Renal cortical epithelial cell (primary cell): ENCODE results near the gene SWT1. TPM values are rescaled to one million over a fixed set of nuclear protein-coding genes. Genes with fewer than 3 reads are reported as not detected.
"Not testable (repeated sequence)": the region's sequence is repeated elsewhere in the genome, so short reads cannot be mapped to it uniquely, and the experiment has no call there.

ENCODE experiments used
- DNase-seq: peaks from one replicate; pipeline ENCODE4 v3.0.0-alpha.2; 2011; ENCODE audit warnings: low read depth
- total RNA-seq: library from RNA; depleted of rRNA; stranded (reverse); fragments of >200 nt; gene quantifications from 2 replicates; pipeline ENCODE4 v1.2.3, GENCODE V29; 2014

The SWT1 gene
- total RNA-seq, 1 donor from 2014 or later: 7.7 TPM

DNA sequence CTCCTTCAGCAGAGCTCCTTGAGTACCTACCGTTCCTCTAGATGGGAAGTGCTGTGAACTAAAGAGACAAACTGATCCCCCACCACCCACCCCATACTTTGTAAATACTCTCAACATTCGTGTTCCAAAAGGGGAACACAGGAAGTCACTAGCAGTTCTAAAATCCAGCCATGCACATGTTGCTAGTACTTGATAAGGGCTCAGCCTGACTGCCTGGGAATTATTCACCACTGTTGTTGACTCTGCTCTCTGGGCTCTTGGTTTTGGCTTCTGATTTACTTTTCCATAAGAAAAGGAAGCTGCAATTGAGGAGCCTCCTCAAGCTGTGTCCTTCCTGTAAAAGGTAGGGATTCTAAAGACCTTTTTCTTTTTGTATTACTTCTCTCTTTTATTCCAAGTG lies 92.6 kb downstream of the SWT1 start:
- DNase-seq: peak; percentile 11

DNA sequence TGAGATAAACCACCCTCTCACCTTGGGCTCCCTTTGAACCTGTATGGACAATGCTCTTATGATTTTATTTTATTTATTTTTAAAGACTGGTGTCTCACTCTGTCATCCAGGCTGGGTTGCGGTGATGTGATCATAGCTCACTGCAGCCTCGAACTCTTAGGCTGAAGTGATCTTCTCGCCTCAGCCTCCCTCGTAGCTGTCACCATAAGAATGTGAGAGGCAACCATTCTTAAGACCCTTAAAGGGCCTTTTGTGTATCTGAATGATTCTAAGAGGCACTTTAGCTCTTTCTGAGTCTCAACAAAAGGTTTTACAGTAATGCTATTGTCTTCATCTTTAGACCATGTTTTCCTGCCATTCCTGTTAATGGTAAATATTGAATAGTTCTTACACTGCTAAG lies 93.1 kb downstream of the SWT1 start:
- DNase-seq: no peak

DNA sequence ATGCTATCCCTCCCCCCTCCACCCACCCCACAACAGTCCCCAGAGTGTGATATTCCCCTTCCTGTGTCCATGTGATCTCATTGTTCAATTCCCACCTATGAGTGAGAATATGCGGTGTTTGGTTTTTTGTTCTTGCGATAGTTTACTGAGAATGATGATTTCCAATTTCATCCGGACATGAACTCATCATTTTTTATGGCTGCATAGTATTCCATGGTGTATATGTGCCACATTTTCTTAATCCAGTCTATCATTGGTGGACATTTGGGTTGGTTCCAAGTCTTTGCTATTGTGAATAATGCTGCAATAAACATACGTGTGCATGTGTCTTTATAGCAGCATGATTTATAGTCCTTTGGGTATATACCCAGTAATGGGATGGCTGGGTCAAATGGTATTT lies 95.0 kb downstream of the SWT1 start:
- not testable (repeated sequence) for DNase-seq

DNA sequence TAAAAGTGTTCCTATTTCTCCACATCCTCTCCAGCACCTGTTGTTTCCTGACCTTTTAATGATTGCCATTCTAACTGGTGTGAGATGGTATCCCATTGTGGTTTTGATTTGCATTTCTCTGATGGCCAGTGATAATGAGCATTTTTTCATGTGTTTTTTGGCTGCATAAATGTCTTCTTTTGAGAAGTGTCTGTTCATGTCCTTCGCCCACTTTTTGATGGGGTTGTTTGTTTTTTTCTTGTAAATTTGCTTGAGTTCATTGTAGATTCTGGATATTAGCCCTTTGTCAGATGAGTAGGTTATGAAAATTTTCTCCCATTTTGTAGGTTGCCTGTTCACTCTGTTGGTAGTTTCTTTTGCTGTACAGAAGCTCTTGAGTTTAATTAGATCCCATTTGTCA lies 95.4 kb downstream of the SWT1 start:
- DNase-seq: not testable (repeated sequence)

DNA sequence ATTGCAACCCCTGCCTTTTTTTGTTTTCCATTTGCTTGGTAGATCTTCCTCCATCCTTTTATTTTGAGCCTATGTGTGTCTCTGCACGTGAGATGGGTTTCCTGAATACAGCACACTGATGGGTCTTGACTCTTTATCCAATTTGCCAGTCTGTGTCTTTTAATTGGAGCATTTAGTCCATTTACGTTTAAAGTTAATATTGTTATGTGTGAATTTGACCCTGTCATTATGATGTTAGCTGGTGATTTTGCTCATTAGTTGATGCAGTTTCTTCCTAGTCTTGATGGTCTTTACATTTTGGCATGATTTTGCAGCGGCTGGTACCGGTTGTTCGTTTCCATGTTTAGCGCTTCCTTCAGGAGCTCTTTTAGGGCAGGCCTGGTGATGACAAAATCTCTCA lies 98.6 kb downstream of the SWT1 start:
- not testable (repeated sequence) for DNase-seq

DNA sequence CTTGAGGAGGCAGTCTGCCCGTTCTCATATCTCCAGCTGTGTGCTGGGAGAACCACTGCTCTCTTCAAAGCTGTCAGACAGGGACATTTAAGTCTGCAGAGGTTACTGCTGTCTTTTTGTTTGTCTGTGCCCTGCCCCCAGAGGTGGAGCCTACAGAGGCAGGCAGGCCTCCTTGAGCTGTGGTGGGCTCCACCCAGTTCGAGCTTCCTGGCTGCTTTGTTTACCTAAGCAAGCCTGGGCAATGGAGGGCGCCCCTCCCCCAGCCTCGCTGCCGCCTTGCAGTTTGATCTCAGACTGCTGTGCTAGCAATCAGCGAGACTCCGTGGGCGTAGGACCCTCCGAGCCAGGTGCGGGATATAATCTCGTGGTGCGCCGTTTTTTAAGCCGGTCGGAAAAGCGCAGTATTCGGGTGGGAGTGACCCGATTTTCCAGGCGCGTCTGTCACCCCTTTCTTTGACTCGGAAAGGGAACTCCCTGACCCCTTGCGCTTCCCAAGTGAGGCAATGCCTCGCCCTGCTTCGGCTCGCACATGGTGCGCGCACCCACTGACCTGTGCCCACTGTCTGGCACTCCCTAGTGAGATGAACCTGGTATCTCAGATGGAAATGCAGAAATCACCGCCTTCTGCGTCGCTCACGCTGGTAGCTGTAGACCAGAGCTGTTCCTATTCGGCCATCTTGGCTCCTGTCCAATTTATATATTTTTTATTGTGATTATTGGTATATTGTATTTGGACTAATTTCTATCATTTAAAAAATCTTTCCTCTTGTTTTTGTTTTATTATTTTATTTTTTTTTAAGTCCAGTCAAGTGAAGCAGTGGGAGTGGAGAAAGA lies 100.4 kb downstream of the SWT1 start:
- DNase-seq: not testable (repeated sequence)

DNA sequence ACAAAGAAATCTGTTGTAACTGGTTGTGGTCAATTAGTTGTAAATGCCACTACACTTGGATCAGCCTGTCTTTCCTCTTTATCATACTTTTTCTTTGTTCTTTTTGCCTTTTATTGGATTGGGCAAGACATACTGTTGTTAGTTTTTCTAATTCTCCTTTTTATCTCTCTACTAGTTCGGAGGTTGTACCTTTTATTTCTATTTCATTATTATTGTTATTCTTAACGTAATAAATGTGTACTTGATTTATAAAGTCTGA lies 100.9 kb downstream of the SWT1 start:
- peak; percentile 83 for DNase-seq

DNA sequence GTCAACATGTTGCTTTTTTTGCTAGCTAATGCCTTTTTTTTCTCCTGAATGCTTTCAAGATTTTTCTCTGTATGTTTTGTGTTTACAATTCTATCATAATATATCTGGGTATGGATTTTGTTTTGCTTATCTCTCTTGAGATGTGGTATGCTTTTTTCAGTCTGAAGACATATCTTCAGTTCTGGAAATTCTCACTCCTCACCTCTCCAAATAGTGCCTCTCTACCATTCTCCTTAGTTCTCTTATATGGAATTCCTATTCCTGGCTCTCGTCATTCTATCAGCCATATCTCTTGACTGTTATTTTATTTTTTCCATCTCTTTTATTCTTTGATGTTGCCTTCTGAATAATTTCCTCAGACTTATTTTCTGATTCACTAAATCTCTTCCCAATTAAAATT lies 101.7 kb downstream of the SWT1 start:
- DNase-seq: no peak

DNA sequence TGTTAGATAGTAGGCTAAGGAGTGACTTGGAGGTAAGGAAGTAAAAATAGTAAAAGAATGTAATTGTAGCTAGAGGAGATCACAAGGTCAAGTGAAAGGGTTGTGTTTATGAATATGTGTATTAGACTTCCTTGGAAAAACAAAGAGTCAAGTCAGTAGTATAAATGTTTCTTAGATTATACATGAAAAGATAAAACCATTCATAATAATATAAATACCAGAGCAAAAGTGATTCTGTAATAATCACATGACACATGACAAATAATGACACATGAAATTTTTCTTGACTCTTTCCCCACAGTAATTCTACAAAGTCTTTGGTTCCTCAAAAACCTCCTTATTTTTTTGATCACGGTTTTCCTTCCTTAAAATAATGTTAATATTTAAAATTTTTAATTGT lies 103.6 kb downstream of the SWT1 start:
- DNase-seq: no peak

DNA sequence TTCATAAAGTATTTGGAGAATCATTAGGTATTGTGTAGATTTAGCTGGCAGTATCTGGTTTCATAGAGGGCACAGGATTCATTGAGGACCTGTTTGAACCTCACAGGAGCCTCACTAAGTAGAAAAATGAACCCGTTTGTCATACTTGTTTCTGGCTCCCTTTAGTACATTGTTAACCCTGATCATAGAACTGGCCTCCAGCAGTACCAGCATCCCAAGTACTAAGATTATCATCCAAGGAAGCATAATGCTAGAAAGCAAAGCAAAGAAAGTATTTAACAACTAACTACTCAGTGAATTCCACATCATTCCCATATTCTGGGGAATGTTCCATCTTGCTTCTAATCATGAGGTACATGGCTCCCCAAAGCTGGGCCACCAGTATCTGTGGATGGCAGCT lies 105.2 kb downstream of the SWT1 start:
- DNase-seq: no peak

DNA sequence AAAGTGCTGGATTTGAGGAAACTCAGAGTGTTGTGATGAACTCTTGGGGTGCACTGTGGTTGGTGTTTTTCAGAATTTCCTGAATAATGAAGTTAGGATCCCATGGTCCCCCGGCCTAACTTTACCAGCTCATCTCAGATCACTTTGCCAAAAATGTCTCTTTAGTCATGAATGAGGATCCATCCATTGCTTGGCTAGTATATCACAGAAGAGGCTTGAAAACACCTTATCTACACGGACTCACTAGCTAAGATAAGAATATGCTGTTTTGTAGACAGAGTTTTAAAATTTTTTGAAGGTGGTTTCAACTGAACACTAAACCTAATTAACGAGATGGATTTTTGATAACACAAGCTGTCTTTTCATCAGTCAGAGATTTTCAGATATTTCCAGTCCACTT lies 106.3 kb downstream of the SWT1 start:
- DNase-seq: no peak

DNA sequence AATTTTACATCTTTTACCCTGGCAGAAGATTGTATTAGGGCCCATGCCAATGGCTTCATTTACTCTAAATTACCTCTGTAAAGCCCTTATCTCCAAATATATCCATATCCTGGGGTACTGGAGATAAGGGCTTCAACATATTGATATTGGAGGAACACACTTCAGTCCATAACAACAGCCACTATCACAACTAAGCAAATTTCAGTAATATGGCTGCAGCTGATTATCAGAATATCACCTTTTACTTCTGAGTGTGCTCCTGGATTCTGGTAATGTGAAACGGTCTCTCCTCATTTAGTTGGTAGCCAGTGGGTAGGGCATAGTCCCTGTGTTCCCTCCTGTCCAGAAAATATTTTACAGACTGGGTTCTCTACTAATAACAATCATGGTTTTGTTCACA lies 106.8 kb downstream of the SWT1 start:
- DNase-seq: no peak

DNA sequence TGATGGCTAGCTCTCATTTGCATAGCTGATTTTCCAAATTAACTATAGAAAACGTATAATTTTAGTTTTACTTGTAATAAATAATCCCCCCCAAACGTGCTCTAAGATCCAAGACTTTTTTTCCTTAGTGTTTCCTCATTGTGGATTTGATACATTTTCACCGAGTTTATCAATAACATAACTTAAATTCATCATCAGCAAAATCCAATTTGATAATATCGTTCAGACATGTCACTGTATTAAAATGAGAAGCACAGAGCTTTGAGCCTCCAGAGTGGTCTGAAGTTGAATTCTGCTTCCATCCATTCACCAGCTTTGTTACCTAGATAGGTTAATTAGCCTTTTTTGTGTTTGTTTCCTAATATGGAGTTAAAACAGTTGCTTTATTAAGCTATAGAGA lies 108.3 kb downstream of the SWT1 start:
- no peak for DNase-seq

DNA sequence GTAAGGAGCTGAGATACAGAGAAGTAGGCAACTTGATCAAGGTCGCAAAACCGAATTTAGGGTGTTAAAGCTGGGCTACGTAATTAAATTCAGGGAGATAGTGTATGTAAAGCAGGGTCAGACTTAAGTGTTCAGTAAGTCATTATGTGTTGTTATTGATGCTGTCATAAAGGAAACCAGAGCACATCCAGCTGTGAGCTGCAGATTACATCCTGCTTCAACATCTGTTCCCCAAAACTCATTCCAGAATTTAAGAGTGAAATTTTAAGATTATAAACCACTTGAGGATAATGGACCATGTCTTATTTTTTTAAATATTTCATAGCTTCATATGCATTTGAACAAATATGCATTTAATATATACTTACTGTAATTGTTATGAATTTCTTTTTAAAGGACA lies 110.3 kb downstream of the SWT1 start:
- DNase-seq: no peak

DNA sequence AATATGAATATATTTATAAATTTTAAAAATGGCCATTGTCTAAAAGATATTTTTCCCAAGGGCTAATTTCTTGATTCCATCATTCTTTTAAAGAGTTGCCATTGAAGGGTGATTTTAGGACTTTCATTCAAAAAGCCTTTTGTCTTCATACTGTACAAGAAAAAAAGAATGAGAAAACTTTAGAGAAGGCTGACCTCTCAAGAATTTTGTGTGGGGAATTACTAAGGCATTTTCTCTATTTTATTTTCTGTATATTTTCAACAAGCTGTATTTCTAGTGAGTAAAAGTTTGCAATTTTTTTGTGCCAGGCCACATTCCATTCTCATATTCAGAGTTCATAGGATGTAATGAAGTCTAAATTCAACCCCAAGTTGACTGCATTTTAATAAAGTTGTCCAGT lies 110.7 kb downstream of the SWT1 start:
- DNase-seq: no peak

DNA sequence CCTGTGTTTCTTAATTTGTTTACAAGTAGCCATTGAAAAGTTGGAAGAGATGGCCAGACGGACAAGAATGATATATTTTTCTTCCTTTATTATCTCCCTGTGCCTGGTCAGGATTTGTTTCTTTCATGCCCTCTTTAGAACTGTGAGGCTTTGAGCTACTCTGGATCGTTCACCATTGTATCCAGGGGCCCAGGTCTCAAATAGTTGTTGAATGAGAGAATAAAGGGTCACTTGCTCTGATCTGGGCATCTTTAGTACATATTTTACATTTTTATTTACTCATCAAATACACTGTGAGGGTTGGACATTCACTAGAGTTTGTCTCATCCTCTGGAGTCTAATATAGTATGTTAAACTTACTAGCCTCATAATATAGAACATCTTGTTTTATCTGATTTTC lies 111.4 kb downstream of the SWT1 start:
- no peak for DNase-seq

DNA sequence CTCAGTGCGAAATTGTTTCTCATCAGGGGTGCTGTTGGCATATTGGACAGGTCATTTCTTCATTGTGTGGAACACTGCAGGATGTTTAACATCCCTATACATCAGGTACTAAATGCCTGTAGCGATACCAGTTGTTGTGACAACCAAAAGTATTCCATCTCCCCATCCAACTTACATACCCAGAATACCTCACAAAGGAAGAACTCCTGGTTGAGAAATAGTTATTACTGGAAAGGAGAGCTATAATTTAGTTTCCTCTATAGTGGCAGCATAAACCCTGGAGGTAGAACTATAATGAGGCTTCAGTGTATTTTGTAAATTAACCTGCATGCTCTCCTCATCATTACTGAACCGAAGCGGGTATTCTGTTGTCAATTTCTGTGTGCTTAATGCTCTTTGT lies 115.0 kb downstream of the SWT1 start:
- DNase-seq: no peak

DNA sequence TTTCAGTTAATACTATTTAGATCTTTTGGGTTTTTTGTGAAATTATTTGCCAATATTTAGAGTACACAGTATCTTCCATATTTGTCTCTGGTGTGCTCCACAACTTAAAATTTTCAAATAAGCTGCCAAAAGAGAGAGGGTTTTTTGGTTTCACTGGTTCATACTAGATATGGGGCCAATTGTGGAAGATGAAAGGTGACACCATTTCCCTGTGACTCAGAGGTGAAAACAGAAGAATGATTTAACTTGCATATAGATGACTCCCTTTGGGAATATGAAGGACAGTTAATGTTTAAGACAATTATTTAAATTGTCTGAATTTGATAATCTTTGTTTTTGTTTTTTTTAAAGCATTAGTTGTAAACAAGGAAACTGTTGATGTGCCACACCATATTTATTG lies 122.6 kb downstream of the SWT1 start:
- peak; percentile 34 for DNase-seq

DNA sequence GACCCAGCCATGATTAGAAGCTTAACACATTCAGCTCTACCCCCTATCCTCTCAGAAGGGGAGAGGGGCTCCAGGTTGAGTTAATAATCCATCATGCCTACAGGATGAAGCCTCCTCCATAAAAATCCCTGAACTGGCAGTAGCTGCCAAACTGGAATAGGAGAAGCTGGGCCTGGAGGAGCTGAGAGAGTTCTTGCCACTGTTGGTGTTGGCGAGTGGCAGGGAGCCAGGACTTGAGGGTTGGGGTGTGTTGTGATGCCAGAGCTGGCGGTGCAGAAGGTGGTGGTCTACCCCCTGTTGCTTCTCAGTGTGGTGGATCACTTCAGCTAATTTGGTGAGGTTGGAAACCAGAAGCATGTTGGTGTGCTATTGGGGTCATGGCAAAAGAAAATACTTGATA lies 123.6 kb downstream of the SWT1 start:
- no peak for DNase-seq

DNA sequence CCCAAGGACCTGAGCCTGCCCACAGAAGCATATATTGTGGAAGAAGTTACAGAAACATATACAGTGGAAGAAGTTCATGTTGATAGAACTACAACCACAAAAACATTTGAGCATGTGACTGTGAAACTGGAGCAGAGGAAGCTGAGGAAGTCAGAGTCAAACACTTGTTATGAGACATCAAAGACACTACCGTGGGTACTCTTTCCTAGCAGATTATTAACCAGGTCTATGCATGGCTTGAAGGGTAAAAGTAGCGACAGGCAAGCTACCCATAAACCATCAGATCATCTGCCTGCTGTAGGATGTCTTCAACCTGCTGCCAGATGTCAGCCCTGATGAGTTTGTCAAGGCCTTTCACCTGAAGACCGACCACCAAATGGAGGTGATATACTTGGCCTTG lies 124.3 kb downstream of the SWT1 start:
- DNase-seq: peak; percentile 50

DNA sequence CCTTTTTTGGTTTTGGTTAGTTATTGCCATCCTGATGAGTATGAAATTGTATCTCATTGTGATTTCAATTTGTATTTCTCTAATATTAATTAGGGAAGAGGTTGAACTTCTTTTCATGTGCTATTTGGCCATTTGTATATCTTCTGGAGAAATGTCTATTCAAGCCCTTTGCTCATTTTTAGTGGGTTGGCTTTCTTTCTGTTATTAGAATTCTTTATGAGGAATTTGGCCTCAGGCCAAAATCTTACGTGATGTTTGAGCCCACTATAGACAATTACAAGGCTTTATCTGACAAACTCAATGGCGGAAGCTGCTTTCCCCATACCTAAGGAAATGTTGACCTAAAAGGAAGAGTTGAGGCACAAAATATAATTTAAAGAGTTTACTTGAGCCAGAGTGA lies 127.1 kb downstream of the SWT1 start:
- DNase-seq: no peak

DNA sequence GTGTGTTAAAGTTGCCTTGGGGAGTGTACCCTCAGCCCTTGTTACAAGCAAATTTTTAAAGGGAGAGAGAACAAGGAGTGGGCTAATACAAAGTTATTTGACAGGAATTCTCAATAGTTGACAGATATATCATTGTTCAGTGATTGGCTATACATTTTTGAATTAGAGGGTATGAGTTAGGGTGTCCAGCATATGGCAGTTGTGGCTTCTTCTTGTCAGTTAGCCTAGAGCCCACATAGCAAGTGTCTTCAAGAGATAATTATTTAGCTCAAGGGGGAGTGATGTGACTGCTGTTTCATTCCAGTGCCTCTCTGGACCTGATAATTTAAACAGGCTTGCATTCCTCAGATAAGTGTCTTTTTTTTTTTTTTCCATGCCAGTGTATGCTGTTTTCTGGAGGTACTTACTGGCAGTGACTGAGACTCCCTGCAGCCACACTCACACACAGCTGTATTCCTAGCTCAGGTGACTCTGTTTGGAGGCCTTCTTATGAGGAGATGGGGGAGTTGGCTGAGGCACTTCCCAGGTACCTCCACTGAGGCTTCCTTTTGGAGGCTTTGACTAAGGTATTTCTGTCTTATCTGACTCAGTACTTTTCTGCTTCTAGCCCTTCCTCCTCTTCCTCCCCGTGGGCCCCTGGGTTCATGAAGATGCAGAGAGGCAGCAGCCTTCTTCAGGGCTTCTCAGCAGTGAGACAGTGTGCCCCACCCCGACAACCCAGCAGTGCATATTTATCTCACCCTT lies 127.7 kb downstream of the SWT1 start:
- no peak for DNase-seq

DNA sequence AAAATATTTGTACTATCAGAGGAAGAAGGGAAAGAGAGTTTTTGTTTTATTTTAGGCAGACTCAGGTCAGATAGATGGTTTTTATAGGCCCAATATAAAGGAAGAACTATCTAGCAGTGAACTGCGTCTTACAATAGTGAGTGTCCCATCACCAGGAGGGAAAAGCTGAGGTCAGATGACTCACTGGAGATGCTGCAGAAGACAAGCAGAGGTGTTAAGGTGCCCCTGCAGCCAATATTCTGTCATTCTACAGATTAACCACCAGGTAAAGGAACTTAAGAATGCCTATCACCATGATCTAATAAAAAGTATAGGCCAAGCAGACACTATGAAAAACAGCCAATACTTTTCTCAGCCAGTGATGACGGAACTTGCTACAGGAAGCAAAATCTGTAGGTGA lies 130.5 kb downstream of the SWT1 start:
- DNase-seq: no peak

DNA sequence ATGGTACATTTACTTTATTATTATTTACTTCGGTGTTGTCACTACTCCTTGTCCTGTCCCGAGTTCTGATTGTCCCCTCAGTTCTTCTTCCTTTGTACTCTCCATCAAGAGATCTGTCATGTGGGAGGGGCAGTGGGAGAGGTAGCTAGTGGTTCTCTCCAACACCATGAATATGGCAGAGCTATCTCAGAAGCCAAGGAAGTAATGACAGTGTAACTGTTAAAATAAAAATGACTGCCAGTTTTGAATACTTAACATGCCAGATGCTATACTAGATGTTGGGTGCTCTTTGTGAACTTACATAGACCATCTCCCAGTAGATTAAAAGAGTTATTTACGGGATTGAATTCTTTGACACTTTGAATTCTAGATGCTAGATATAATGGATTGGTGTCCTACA lies 131.5 kb downstream of the SWT1 start:
- DNase-seq: no peak
